Testis (tissue), 2 donors: Measurements from ENCODE around the gene TBC1D17.

ENCODE experiments used
- POLR2A ChIP-seq: fragments of 450-650 bp; IDR thresholded peaks from one replicate; pipeline ENCODE4 v1.6.1; 2017; ENCODE audit warnings: antibody characterized with exemption, mild to moderate bottlenecking, moderate library complexity
- TF ChIP-seq, protein P1 (sequence below), 3 experiments: fragments of 450-650 bp in 2 of 3; fragments of 200-600 bp in 1 of 3; sonication (generic) in 1 of 3; IDR thresholded peaks; one replicate each; pipeline ENCODE4 v1.5.1; 2016 to 2019; ENCODE audit warnings: antibody characterized with exemption in 3 of 3, mild to moderate bottlenecking in 2 of 3, moderate library complexity in 1 of 3

DNA sequence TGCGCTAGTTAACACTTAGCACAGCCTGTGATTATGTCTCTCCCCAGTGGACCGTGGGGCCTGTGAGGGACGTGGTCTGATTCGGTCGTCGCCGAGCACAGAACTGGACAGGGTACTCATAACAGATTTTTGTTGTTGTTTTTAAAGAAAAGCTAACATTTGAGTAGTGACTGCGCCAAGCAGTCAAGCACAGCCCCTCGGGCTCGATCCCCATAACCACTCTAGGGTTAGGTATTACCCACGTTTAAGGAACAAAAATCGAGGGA is 27.3 kb upstream of the TBC1D17 start:
- no peak for TF ChIP-seq POLR2A
- TF ChIP-seq, protein P1, sequence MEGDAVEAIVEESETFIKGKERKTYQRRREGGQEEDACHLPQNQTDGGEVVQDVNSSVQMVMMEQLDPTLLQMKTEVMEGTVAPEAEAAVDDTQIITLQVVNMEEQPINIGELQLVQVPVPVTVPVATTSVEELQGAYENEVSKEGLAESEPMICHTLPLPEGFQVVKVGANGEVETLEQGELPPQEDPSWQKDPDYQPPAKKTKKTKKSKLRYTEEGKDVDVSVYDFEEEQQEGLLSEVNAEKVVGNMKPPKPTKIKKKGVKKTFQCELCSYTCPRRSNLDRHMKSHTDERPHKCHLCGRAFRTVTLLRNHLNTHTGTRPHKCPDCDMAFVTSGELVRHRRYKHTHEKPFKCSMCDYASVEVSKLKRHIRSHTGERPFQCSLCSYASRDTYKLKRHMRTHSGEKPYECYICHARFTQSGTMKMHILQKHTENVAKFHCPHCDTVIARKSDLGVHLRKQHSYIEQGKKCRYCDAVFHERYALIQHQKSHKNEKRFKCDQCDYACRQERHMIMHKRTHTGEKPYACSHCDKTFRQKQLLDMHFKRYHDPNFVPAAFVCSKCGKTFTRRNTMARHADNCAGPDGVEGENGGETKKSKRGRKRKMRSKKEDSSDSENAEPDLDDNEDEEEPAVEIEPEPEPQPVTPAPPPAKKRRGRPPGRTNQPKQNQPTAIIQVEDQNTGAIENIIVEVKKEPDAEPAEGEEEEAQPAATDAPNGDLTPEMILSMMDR (IDR thresholded peaks at IDR 0.05), result no peak
